ENCODE measurements around the gene RGS14.

RGS14 gene

GRCh38 chr5:177384134-177384533 lies 26.4 kb downstream of the RGS14 start, which contains the start of gene SLC34A1:
Gene SLC34A1, plus strand, starts transcription at chr5:177384434. Its CDS starts 1,308 bp downstream, at chr5:177385742.
- Histone ChIP-seq H3K9ac (ENCODE audit: low read length in 2 of 2) (no peak within 1 kb of the TSS), H3K4me3 (ENCODE audit: low read length in 2 of 2) (no peak within 1 kb of the TSS), H3K36me3 (ENCODE audit: control insufficient read depth in 2 of 2, insufficient read depth in 2 of 2, low read length in 2 of 2) (no peaks in the 10 kb centered on the region), H3K27ac (ENCODE audit: low read length) (no peak within 1 kb of the TSS), H3K27me3 (ENCODE audit: control insufficient read depth in 1 of 2, insufficient read depth in 2 of 2, low read length in 2 of 2) (no peaks in the 10 kb centered on the region), H3K9me3 (ENCODE audit: control insufficient read depth in 2 of 2, low read length in 2 of 2) (no peaks in the 10 kb centered on the region), H3K4me1 (ENCODE audit: control insufficient read depth, insufficient read depth, low read length) (peaks cover 3% of the 10 kb centered on the region)

GRCh38 chr5:177385720-177386119 lies 28.0 kb downstream of the RGS14 start:
- H3K9me3 ChIP-seq (ENCODE audit: control insufficient read depth in 2 of 2, low read length in 2 of 2): no peaks in the 10 kb centered on the region
- H3K4me1 ChIP-seq (ENCODE audit: control insufficient read depth, insufficient read depth, low read length): peaks cover 8% of the 10 kb centered on the region
- H3K27ac ChIP-seq (ENCODE audit: low read length): no peak overlapping the region
- no peak overlapping the region for H3K4me3 ChIP-seq (ENCODE audit: low read length in 2 of 2)
- peaks cover 0 to 7% of the 10 kb centered on the region in 2 donors for H3K27me3 ChIP-seq (ENCODE audit: control insufficient read depth in 1 of 2, insufficient read depth in 2 of 2, low read length in 2 of 2)
- H3K9ac ChIP-seq (ENCODE audit: low read length in 2 of 2): no peak overlapping the region
- no peaks in the 10 kb centered on the region for H3K36me3 ChIP-seq (ENCODE audit: control insufficient read depth in 2 of 2, insufficient read depth in 2 of 2, low read length in 2 of 2)

DNA sequence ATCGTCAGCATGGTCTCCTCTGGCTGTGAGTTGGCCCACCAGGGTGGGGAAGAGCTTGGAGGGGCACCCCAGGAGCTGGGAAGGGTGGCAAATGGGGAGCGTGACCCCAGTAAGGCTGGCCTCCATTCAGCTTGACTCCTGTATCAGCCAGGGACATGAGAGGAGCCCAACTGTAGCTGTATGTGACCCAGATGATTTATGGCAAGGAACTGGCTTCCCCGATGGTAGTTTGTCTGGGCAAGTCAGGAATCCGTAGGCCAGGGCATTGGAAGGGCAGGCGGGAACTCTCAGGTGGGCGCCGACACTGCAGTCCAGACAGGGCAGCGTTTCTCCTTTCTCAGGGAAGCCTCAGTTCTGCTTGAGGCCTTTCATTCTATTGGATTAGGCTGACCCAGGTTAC lies 28.8 kb downstream of the RGS14 start:
- H3K9ac ChIP-seq (ENCODE audit: low read length in 2 of 2): no peak overlapping the region
- peaks cover 0 to 7% of the 10 kb centered on the region in 2 donors for H3K27me3 ChIP-seq (ENCODE audit: control insufficient read depth in 1 of 2, insufficient read depth in 2 of 2, low read length in 2 of 2)
- H3K36me3 ChIP-seq (ENCODE audit: control insufficient read depth in 2 of 2, insufficient read depth in 2 of 2, low read length in 2 of 2): no peaks in the 10 kb centered on the region
- H3K4me1 ChIP-seq (ENCODE audit: control insufficient read depth, insufficient read depth, low read length): peaks cover 8% of the 10 kb centered on the region
- H3K27ac ChIP-seq (ENCODE audit: low read length): no peak overlapping the region
- H3K4me3 ChIP-seq (ENCODE audit: low read length in 2 of 2): no peak overlapping the region
- H3K9me3 ChIP-seq (ENCODE audit: control insufficient read depth in 2 of 2, low read length in 2 of 2): no peaks in the 10 kb centered on the region

DNA sequence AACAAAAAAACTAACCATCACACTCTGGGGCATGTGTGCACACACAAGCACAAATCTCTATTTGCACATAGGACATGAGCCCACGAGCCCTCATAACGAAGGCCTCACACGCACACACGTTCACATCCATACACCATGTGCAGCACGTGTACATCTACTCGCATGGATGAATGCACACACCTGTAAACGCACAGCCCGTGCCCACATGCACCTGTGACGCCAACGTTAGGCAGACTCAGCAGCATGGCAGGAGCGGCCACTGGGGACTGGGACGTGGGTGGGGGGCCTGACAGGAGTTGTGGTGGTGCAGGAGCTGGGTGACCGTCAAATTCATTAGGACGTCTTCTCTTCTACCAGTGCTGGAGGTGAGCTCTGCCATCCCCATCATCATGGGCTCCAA lies 29.7 kb downstream of the RGS14 start:
- Histone ChIP-seq H3K4me1 (ENCODE audit: control insufficient read depth, insufficient read depth, low read length) (peaks cover 8% of the 10 kb centered on the region), H3K9ac (ENCODE audit: low read length in 2 of 2) (no peak overlapping the region)

GRCh38 chr5:177388521-177389052 lies 30.9 kb downstream of the RGS14 start:
- Histone ChIP-seq H3K27me3 (ENCODE audit: control insufficient read depth in 1 of 2, insufficient read depth in 2 of 2, low read length in 2 of 2) (peaks cover 0 to 7% of the 10 kb centered on the region in 2 donors), H3K9me3 (ENCODE audit: control insufficient read depth in 2 of 2, low read length in 2 of 2) (no peaks in the 10 kb centered on the region), H3K4me1 (ENCODE audit: control insufficient read depth, insufficient read depth, low read length) (peaks cover 5% of the 10 kb centered on the region), H3K9ac (ENCODE audit: low read length in 2 of 2) (no peak overlapping the region), H3K36me3 (ENCODE audit: control insufficient read depth in 2 of 2, insufficient read depth in 2 of 2, low read length in 2 of 2) (no peaks in the 10 kb centered on the region), H3K27ac (ENCODE audit: low read length) (no peak overlapping the region), H3K4me3 (ENCODE audit: low read length in 2 of 2) (no peak overlapping the region)

More for the DNA sequence above, 29.7 kb downstream of the RGS14 start:
- Histone ChIP-seq H3K27ac (ENCODE audit: low read length) (no peak overlapping the region), H3K9me3 (ENCODE audit: control insufficient read depth in 2 of 2, low read length in 2 of 2) (no peaks in the 10 kb centered on the region), H3K27me3 (ENCODE audit: control insufficient read depth in 1 of 2, insufficient read depth in 2 of 2, low read length in 2 of 2) (peaks cover 0 to 7% of the 10 kb centered on the region in 2 donors), H3K4me3 (ENCODE audit: low read length in 2 of 2) (no peak overlapping the region), H3K36me3 (ENCODE audit: control insufficient read depth in 2 of 2, insufficient read depth in 2 of 2, low read length in 2 of 2) (no peaks in the 10 kb centered on the region)

- Histone ChIP-seq H3K4me3 (ENCODE audit: low read length in 2 of 2) (no peak overlapping the region), H3K27me3 (ENCODE audit: control insufficient read depth in 1 of 2, insufficient read depth in 2 of 2, low read length in 2 of 2) (peaks cover 0 to 10% of the 10 kb centered on the region in 2 donors), H3K9ac (ENCODE audit: low read length in 2 of 2) (no peak overlapping the region), H3K36me3 (ENCODE audit: control insufficient read depth in 2 of 2, insufficient read depth in 2 of 2, low read length in 2 of 2) (no peaks in the 10 kb centered on the region), H3K27ac (ENCODE audit: low read length) (no peak overlapping the region), H3K4me1 (ENCODE audit: control insufficient read depth, insufficient read depth, low read length) (peaks cover 5% of the 10 kb centered on the region), H3K9me3 (ENCODE audit: control insufficient read depth in 2 of 2, low read length in 2 of 2) (no peaks in the 10 kb centered on the region)
Measured at GRCh38 chr5:177389241-177390169, 31.8 kb downstream of the RGS14 start.

- Histone ChIP-seq H3K4me1 (ENCODE audit: control insufficient read depth, insufficient read depth, low read length) (peaks cover 5% of the 10 kb centered on the region), H3K27me3 (ENCODE audit: control insufficient read depth in 1 of 2, insufficient read depth in 2 of 2, low read length in 2 of 2) (peaks cover 0 to 10% of the 10 kb centered on the region in 2 donors), H3K4me3 (ENCODE audit: low read length in 2 of 2) (no peak overlapping the region), H3K9ac (ENCODE audit: low read length in 2 of 2) (no peak overlapping the region), H3K9me3 (ENCODE audit: control insufficient read depth in 2 of 2, low read length in 2 of 2) (no peaks in the 10 kb centered on the region), H3K27ac (ENCODE audit: low read length) (no peak overlapping the region), H3K36me3 (ENCODE audit: control insufficient read depth in 2 of 2, insufficient read depth in 2 of 2, low read length in 2 of 2) (no peaks in the 10 kb centered on the region)
Measured at GRCh38 chr5:177390363-177391300, 32.9 kb downstream of the RGS14 start.

DNA sequence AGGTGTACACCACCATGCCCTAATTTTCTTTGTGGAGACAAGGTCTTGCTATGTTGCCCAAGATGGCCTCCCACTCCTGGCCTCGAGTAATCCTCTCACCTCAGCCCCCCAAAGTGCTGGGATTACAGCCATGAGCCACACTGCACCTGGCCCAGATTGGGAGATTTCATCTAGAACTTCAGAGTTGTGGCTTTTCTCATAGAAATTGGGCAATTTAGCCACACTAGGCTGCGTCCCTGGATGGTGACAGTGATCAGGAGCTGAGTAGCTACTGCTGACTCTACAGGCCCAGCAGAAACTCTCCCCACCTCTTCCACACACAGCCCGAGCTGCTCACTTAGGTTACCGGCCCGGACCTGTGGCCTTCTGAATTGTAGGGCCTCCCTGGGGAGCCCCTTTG lies 35.0 kb downstream of the RGS14 start:
- Histone ChIP-seq H3K27ac (ENCODE audit: low read length) (no peak overlapping the region), H3K36me3 (ENCODE audit: control insufficient read depth in 2 of 2, insufficient read depth in 2 of 2, low read length in 2 of 2) (no peaks in the 10 kb centered on the region), H3K9me3 (ENCODE audit: control insufficient read depth in 2 of 2, low read length in 2 of 2) (no peaks in the 10 kb centered on the region), H3K27me3 (ENCODE audit: control insufficient read depth in 1 of 2, insufficient read depth in 2 of 2, low read length in 2 of 2) (peaks cover 15% of the 10 kb centered on the region in 2 donors), H3K4me1 (ENCODE audit: control insufficient read depth, insufficient read depth, low read length) (peaks cover 5% of the 10 kb centered on the region), H3K9ac (ENCODE audit: low read length in 2 of 2) (no peak overlapping the region), H3K4me3 (ENCODE audit: low read length in 2 of 2) (no peak overlapping the region)

DNA sequence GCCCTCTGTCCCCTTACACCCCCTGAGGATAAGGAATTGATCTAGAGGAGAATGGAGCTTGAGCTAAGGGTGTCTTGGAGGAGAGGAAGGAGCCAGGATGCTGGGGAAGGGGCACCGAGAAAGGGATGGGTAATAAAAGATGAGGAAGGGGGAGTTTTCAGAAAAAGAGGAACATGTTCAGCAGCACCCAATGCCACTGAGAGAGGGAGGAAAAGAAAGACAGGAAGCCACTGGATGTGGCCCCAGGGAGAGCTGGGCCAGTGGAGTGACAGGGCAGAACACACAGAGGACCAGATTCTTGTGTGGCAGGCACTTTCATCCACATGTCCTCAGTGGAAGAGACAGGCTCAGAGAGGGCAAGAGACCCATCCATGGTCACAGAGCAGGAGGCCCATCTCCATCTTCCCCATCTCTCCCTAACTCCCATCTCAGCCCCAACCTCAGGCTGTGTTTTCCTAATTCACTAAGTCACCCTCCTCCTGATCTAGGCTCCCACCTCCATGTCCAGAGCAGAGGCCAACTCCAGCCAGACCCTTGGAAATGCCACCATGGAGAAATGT lies 35.6 kb downstream of the RGS14 start:
- no peak overlapping the region for H3K27ac ChIP-seq (ENCODE audit: low read length)
- peaks cover 5% of the 10 kb centered on the region for H3K4me1 ChIP-seq (ENCODE audit: control insufficient read depth, insufficient read depth, low read length)
- peaks cover 20 to 21% of the 10 kb centered on the region in 2 donors for H3K27me3 ChIP-seq (ENCODE audit: control insufficient read depth in 1 of 2, insufficient read depth in 2 of 2, low read length in 2 of 2)
- H3K9ac ChIP-seq (ENCODE audit: low read length in 2 of 2): no peak overlapping the region
- H3K4me3 ChIP-seq (ENCODE audit: low read length in 2 of 2): no peak overlapping the region
- no peaks in the 10 kb centered on the region for H3K36me3 ChIP-seq (ENCODE audit: control insufficient read depth in 2 of 2, insufficient read depth in 2 of 2, low read length in 2 of 2)
- H3K9me3 ChIP-seq (ENCODE audit: control insufficient read depth in 2 of 2, low read length in 2 of 2): no peaks in the 10 kb centered on the region

GRCh38 chr5:177393990-177394389 lies 36.3 kb downstream of the RGS14 start:
- Histone ChIP-seq H3K36me3 (ENCODE audit: control insufficient read depth in 2 of 2, insufficient read depth in 2 of 2, low read length in 2 of 2) (no peaks in the 10 kb centered on the region), H3K4me3 (ENCODE audit: low read length in 2 of 2) (no peak overlapping the region), H3K9me3 (ENCODE audit: control insufficient read depth in 2 of 2, low read length in 2 of 2) (no peaks in the 10 kb centered on the region), H3K9ac (ENCODE audit: low read length in 2 of 2) (no peak overlapping the region), H3K4me1 (ENCODE audit: control insufficient read depth, insufficient read depth, low read length) (peaks cover 5% of the 10 kb centered on the region), H3K27me3 (ENCODE audit: control insufficient read depth in 1 of 2, insufficient read depth in 2 of 2, low read length in 2 of 2) (peaks cover 27 to 28% of the 10 kb centered on the region in 2 donors), H3K27ac (ENCODE audit: low read length) (no peak overlapping the region)
